Astrocyte (in vitro differentiated cells and primary cell): ENCODE results near the gene ERN1. TPM values are rescaled to one million over a fixed set of nuclear protein-coding genes. Genes with fewer than 3 reads are reported as not detected.

Experiments used
- DNase-seq: peaks from one replicate; pipeline ENCODE4 v3.0.0-alpha.2; 2010; ENCODE audit warnings: low read depth
- FAIRE-seq: peaks from 2 replicates; lab custom pipeline; 2011; peaks lifted over from hg19 to GRCh38; lab: Jason Lieb, UNC
- H2AFZ ChIP-seq: 2 replicates; pipeline ENCODE4 v1.6.0; 2012; ENCODE audit warnings: low read depth, low read length, inconsistent platforms
- H3K27ac ChIP-seq: 2 replicates; pipeline ENCODE4 v1.5.1; 2011; ENCODE audit warnings: low read depth, low read length, inconsistent platforms
- H3K27me3 ChIP-seq: 2 replicates; pipeline ENCODE4 v1.6.0; 2011; ENCODE audit warnings: low read length, inconsistent platforms; ENCODE audit not compliant: insufficient read depth
- H3K36me3 ChIP-seq: 2 replicates; pipeline ENCODE4 v1.5.1; 2011; ENCODE audit warnings: low read length, inconsistent platforms; ENCODE audit not compliant: insufficient read depth
- H3K4me1 ChIP-seq: 2 replicates; pipeline ENCODE4 v1.5.1; 2011; ENCODE audit warnings: low read length, inconsistent platforms; ENCODE audit not compliant: insufficient read depth
- H3K4me2 ChIP-seq: 2 replicates; pipeline ENCODE4 v1.6.0; 2012; ENCODE audit warnings: low read length, inconsistent platforms
- H3K4me3 ChIP-seq: 2 replicates; pipeline ENCODE4 v1.5.1; 2011; ENCODE audit warnings: low read depth, mild to moderate bottlenecking, low read length, inconsistent platforms; ENCODE audit not compliant: insufficient read depth
- H3K79me2 ChIP-seq: 2 replicates; pipeline ENCODE4 v1.6.0; 2012; ENCODE audit warnings: mild to moderate bottlenecking, low read length, inconsistent platforms; ENCODE audit not compliant: insufficient read depth
- H3K9ac ChIP-seq: 2 replicates; pipeline ENCODE4 v1.6.0; 2012; ENCODE audit warnings: mild to moderate bottlenecking, low read length, inconsistent platforms
- H3K9me3 ChIP-seq: 2 replicates; pipeline ENCODE4 v1.5.1; 2012; ENCODE audit warnings: low read depth, mild to moderate bottlenecking, low read length, inconsistent platforms; ENCODE audit not compliant: insufficient read depth
- H4K20me1 ChIP-seq: 2 replicates; pipeline ENCODE4 v1.6.0; 2012; ENCODE audit warnings: low read length, inconsistent platforms; ENCODE audit not compliant: insufficient read depth
- H3K27ac Mint-ChIP-seq: one replicate; pipeline ENCODE4 v1.8.0; 2021; ENCODE audit warnings: mild to moderate bottlenecking, mixed read lengths; ENCODE audit not compliant: unreplicated experiment
- H3K27me3 Mint-ChIP-seq: one replicate; pipeline ENCODE4 v1.8.0; 2021; ENCODE audit warnings: low read depth, mixed read lengths; ENCODE audit not compliant: unreplicated experiment
- H3K36me3 Mint-ChIP-seq: one replicate; pipeline ENCODE4 v1.8.0; 2021; ENCODE audit warnings: low read depth, mixed read lengths; ENCODE audit not compliant: unreplicated experiment
- H3K4me1 Mint-ChIP-seq: one replicate; pipeline ENCODE4 v1.8.0; 2021; ENCODE audit warnings: low read depth, mixed read lengths; ENCODE audit not compliant: unreplicated experiment
- H3K4me3 Mint-ChIP-seq: one replicate; pipeline ENCODE4 v1.8.0; 2021; ENCODE audit warnings: mild to moderate bottlenecking, moderate library complexity, mixed read lengths; ENCODE audit not compliant: unreplicated experiment
- H3K9me3 Mint-ChIP-seq: one replicate; pipeline ENCODE4 v1.8.0; 2021; ENCODE audit warnings: mild to moderate bottlenecking, mixed read lengths; ENCODE audit not compliant: unreplicated experiment
- CTCF ChIP-seq: IDR thresholded peaks from 2 replicates; pipeline ENCODE4 v1.5.1; 2011; ENCODE audit warnings: low read depth, mild to moderate bottlenecking, inconsistent platforms, low read length, moderate library complexity; ENCODE audit not compliant: insufficient read depth
- EZH2 ChIP-seq: IDR thresholded peaks from 2 replicates; pipeline ENCODE4 v1.6.1; 2012; ENCODE audit warnings: mild to moderate bottlenecking, low read length, inconsistent platforms; ENCODE audit not compliant: insufficient read depth
- total RNA-seq: library from RNA; stranded (reverse); gene quantifications from 2 replicates; pipeline ENCODE4 v1.2.1, GENCODE V29; 2021

ERN1 gene
- total RNA-seq, 1 donor from 2014 or later: 11.7 TPM

- no peak for DNase-seq
- Histone ChIP-seq H3K36me3 (no peaks in the 10 kb centered on the region), H3K9ac (no peak overlapping the region), H4K20me1 (no peaks in the 10 kb centered on the region), H3K4me1 (peaks cover 3% of the 10 kb centered on the region), H3K4me3 (no peak overlapping the region), H3K27me3 (no peaks in the 10 kb centered on the region), H3K4me2 (no peak overlapping the region), H3K9me3 (no peaks in the 10 kb centered on the region), H3K27ac (no peak overlapping the region), H2AFZ (no peak overlapping the region), H3K79me2 (no peaks in the 10 kb centered on the region)
- FAIRE-seq: no peak
- no peak overlapping the region for H3K4me3 Mint-ChIP-seq
- peaks cover 47% of the 10 kb centered on the region for H3K36me3 Mint-ChIP-seq
- no peak for TF ChIP-seq EZH2
- no peak for TF ChIP-seq CTCF
- H3K9me3 Mint-ChIP-seq: peaks cover 1% of the 10 kb centered on the region
- H3K4me1 Mint-ChIP-seq: peaks cover 17% of the 10 kb centered on the region
- H3K27me3 Mint-ChIP-seq: no peaks in the 10 kb centered on the region
- no peak overlapping the region for H3K27ac Mint-ChIP-seq
Measured at GRCh38 chr17:64056269-64057005, 73.5 kb downstream of the ERN1 start.

- Histone ChIP-seq H3K4me1 (no peaks in the 10 kb centered on the region), H3K79me2 (no peaks in the 10 kb centered on the region), H3K27me3 (no peaks in the 10 kb centered on the region), H3K4me2 (no peak overlapping the region), H2AFZ (no peak overlapping the region), H3K27ac (no peak overlapping the region), H3K9me3 (no peaks in the 10 kb centered on the region), H4K20me1 (no peaks in the 10 kb centered on the region), H3K4me3 (no peak overlapping the region), H3K36me3 (peaks cover 3% of the 10 kb centered on the region), H3K9ac (no peak overlapping the region)
- FAIRE-seq (no peak), DNase-seq (no peak)
- no peaks in the 10 kb centered on the region for H3K27me3 Mint-ChIP-seq
- H3K4me3 Mint-ChIP-seq: no peak overlapping the region
- no peak overlapping the region for H3K27ac Mint-ChIP-seq
- peaks cover 1% of the 10 kb centered on the region for H3K9me3 Mint-ChIP-seq
- no peak for TF ChIP-seq CTCF
- TF ChIP-seq EZH2: no peak
- H3K36me3 Mint-ChIP-seq: peaks cover 47% of the 10 kb centered on the region
- peaks cover 14% of the 10 kb centered on the region for H3K4me1 Mint-ChIP-seq
Measured at GRCh38 chr17:64055183-64056142, 74.5 kb downstream of the ERN1 start.
